ENCODE data around the gene ANXA10.
"Not testable (repeated sequence)": the region's sequence is repeated elsewhere in the genome, so short reads cannot be mapped to it uniquely, and the experiment has no call there.

ANXA10 gene

DNA sequence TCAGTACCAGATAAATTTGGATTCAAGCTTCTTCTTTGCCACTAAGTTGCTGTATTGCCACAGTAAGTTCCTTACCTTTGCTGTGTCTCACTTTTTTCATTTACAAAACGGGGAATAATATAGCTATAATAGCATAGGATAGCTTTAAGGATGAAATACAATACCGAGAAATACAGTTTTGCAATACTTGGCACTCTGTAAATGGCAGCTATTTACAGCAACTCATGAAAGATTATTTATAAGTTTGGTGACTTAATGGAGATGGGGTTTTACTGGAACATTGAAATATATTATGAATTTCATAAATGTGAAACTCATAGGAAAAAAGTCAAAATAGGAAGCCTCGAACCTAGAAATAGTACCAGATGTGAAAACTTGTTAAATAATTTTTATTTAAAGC, 27.6 kb downstream of the ANXA10 start:
- DNase-seq: no peak

DNA sequence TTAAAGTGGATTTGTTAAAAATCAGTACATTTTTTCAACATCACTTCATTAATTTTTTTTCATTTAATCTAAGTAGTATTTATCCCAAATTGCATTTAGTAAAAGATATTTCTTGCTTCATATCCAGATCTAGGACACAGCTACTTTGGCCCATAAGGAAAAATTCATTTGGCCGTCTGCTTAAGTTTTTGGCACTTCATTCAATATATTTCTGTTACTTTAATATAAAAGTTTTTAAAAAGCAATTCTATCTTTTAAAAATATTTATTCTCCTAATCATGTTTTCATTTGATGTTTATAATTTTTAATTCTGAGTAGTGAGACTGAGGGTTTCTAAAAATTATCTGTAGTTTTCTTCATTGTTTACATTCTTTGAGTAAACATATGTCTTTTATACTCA, 28.5 kb downstream of the ANXA10 start:
- no peak for DNase-seq

DNA sequence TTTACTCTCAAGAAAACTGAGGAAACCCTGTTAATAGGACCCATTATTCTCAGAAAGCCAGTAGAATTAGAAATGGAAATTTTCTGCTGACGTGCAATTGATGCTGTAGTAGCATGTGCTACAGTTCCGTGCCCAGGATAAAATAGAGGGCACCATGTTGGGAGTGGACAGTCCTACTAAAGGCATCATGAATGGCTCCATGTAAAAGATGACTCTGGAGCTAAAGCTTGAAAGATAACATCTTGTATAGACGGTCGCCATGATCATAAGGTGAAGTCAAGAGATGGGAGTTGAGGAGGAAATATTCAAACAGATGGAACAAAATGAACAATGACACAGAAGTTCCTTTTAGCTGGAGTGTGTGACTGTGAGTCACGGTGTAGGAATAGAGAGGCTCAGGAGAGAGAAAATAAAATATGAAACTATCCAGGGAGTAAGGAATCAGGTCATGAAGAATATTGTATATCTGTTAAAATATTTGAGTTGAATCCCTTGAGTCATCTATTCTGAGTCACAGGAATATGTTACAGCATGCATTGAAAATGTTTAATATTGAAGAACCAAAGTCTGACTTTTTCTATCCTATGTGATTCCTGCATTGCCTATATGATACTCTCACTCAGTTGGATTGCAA, 31.8 kb downstream of the ANXA10 start:
- DNase-seq: peak; percentile 45

DNA sequence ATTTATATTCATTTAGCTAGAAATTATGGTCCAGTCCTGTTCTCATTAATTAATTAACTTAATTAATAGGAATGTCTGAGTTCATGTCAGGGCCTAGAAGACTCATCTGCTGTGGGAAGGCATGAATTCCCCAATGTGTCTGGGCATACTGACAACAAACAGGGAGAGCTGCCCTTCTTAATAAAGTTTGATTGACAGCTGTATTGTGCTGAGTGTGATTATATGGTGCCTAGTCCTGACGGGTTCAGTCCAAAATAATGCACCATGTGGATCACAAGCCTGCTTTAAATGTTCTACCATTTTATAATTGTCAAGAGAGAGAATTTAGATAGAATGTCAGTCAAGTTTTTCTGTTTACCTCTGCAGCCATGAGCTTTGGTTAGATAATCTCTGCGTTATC, 34.6 kb downstream of the ANXA10 start:
- no peak for DNase-seq

DNA sequence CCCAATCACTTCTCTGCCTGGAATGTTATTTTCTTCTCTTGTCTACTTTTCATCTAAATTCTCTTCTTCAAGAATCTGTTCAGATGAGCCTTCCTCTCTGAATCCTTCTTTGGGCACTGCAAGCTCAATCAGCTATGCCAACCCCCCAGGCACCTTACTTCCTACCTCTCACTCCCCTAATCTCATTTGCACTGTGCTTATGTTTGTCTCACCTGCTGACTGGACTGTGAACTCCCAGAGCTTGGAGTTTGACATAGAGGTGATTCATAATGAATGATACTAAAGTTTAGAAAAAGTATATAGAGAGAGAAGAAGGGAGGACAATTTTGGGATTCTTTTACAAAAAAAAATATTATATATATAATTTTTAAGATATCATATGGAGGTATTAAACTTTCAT, 36.3 kb downstream of the ANXA10 start:
- DNase-seq: peak; percentile 3

DNA sequence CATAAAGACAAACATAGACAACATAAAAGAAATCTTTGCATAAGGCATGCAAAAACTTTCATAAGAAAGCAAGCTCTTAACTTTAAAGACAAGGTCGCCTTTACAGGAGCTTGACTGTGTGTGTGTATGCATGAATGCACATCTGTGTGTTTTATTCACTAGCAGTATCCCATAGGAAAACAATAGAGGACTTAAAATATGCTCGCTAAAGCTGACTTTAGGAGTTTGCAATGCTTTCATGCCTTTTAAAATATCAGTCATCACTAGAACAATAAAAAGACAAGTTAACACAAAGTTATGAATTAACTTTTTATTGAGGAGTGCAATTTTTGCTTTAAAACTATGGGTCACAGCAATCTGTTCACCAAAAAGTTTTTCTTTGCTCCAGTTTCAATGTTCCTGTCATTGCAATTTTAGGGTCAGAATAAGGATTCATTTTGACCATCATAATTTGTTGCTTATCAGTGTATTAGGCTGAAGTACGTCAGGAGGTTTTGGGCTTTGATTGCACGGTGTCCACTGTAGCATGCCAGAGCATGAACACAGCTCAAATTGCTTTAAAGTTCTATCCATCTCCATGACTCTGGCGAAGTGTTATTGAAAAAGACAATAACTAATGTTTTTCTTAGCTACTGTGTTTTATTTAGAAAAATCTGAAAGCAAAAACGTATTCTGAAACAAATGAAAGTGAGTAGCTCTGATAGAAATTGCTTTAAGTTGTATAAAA, 36.9 kb downstream of the ANXA10 start:
- DNase-seq: no peak

DNA sequence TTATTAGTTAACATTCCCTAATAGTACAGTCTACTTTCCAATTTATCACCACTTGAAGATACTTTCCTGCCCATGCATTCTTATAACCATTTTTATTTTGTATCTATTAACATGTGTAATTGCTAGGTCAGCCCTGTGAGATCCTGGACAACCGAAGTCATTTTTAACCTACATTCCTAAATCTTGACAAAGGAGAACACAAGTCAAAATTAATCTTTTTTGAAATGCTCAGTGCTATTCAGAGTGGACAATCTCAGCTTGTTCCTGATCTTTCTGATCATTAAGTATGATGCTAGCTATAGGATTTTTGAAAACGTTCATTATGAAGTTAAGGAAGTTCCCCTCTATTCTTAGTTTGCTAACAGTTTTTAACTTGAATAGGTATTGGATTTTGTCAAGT, 37.5 kb downstream of the ANXA10 start:
- no peak for DNase-seq

DNA sequence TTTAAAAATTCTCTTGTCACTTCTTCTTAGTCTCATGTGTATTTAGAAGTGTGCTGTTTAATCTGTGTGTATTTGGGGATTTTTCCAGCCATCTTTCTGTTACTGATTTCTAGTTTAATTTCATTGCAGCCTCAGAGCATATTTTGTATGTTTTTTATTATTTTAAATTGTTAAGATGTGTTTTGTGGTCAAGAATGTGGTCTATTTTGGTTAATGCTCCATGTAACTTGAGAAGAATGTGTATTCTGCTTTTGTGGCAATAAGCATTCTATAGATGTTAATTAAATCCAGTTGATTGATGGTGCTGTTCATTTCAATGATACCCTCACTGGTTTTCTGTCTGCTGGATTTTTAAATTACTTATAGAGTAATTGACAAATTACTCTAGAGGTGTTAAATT, 38.9 kb downstream of the ANXA10 start:
- no peak for DNase-seq

DNA sequence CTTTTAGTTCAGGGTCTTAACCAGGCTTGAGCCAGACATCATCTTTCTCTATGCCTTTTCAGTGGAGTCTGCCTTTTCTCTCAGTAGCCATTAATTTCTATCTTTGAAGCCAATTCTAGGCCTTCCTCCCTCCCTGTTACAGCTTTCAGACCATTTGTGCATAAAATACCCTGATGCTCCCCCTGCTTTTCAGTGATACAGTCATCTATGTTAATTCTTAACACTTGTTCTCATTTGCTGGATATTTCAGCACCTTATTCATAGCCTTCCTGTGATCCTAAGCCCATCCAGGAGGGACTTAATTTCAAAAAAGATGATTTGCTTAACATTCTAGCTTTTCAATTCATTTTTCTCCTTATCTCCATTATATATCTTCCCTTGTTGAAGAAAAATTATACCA, 42.3 kb downstream of the ANXA10 start:
- no peak for DNase-seq

DNA sequence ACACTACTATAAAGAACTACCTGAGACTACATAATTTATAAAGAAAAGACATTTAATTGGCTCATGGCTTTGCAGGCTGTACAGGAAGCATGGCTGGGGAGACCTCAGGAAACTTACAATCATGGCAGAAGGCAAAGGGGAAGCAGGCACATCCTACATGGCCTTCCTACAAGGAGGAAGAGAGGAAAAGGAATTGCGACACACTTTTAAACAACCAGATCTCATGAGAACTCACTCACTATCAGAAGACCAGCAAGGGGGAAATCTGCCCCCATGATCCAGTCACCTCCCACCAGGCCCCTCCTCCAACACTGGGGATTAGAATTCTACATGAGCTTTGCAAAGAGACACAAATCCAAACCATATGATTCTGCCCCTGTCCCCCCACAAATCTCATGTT, 43.5 kb downstream of the ANXA10 start:
- not testable (repeated sequence) for DNase-seq

DNA sequence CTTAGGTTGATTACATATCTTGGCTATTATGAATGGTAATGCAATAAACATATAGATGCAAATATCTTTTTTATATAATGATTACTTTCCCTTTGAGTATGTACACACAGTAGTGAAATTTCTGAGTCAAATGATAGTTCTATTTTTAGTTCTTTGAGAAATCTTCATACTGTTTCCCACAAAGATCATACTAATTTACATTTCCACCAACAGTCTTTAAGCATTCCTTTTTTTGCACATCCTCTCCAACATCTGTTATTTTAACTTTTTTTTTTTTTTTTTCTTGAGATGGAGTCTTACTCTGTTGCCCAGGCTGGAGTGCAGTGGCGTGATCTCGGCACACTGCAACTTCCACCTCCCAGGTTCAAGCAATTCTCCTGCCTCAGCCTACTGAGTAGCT, 45.4 kb downstream of the ANXA10 start:
- not testable (repeated sequence) for DNase-seq

DNA sequence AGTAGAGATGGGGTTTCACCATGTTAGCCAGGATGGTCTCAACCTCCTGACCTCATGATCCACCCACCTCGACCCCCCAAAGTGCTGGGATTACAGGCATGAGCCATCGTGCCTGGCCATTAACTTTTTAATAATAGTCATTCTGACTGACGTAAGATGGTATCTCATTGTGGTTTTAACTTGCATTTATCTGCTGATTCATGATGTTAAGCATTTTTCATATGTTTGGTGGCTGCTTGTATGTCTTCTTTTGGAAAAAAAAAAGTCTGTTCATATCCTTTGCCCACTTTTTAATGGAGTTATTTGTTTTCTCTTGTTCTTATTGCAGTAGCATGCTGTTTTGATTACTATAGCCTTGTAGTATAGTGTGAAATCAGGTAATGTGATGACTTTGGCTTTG, 45.8 kb downstream of the ANXA10 start:
- DNase-seq: peak; percentile 74

DNA sequence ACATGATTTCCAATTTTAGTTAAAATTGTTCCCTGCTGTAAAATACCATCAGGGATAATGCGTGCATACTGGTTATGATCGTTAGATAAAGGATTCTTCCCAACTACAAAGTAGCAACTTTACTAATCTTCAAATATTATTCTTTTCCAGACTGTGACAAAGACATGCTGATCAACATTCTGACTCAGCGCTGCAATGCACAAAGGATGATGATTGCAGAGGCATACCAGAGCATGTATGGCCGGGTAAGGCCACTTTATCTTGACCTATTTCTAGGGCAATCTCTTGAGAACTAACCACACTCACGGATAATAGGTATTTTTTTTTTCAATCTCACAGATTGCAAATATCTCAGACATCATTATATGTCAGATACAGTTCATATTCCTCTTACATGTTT, 47.0 kb downstream of the ANXA10 start:
- DNase-seq: peak; percentile 52

DNA sequence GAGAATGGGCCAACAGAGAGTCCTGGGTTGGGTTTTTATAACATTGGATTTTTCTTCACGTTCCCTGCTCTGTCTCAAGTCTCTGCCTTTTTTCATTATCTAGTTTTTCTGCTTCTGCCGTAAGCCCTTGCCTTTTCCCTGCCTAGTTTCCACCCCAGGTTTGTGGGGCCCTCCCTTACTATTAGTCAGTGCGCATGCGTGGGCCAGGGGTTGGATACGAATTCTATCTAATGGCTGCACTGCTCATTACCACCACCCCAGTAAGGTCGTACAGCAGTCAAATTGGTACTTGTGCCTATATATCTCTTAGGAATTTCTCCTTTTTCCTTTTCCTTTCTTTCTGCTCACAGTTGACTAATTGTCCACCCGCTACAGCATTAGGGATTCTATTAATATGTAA, 49.4 kb downstream of the ANXA10 start:
- DNase-seq: no peak

DNA sequence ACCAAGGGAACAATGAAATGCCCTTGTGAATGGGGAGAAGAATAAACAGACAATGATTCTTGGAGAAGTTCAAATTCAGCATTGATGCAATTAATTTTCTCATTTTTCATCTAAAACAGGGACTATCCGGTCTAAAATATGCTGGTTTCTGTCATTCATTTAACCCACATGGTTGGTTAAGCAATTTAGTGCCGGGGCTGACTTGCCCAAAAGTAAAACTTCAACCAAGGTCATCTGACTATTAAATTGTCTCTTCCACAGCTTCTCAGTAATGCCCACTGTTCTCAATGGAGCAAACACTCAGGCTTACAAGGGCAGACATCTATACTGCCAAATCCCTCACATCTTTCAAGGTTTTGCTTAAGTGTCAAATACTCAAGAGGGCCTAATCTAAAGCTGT, 51.3 kb downstream of the ANXA10 start:
- no peak for DNase-seq

DNA sequence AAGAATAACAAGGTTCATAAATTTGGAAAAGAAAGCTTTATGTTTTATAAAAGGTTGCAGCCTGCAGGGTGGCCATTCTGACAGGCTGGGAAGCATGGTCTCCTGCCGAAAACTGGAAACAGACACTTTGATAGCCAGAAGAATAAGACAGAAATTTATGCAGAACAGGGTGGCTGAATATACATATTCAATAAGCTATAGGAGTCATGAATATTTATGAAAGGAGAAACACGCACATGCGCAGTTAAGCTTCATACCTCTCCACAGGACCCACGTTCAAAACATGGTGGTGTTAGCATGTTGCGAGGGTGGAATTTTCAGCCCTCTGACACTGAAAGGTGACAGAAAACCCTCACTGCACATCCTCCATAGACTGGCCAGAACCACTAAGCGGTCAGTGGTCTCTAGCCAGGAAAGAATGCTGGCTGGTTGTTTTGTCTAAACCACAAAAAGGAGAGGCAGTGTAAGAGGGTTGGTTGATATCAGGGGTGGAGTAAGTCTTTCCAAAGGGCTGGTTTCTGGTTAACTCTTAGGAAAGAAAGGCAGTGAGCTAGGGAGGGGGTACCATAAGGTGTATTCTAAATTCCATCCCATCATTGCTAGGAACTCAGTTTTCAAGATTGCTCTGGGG, 58.2 kb downstream of the ANXA10 start:
- DNase-seq: peak; percentile 35

DNA sequence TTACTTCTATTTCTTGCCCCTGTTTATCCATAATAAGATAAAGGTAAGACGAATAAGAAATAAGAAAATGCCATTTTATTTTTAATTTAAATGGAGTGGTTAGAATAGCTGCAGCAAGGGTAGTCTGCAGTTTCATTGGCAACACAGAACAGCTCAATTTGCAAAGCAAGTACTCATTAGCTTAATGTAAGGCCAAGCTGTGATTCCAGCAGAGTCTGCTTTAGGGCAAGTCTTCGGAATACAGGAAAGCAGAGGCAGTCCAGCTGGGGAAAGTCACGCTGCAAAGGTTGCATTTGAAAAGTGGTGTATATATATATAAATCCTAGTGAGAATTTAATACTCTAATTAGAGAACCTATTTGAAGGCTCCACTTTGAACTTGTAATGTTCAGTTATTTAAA, 59.0 kb downstream of the ANXA10 start:
- DNase-seq: no peak

DNA sequence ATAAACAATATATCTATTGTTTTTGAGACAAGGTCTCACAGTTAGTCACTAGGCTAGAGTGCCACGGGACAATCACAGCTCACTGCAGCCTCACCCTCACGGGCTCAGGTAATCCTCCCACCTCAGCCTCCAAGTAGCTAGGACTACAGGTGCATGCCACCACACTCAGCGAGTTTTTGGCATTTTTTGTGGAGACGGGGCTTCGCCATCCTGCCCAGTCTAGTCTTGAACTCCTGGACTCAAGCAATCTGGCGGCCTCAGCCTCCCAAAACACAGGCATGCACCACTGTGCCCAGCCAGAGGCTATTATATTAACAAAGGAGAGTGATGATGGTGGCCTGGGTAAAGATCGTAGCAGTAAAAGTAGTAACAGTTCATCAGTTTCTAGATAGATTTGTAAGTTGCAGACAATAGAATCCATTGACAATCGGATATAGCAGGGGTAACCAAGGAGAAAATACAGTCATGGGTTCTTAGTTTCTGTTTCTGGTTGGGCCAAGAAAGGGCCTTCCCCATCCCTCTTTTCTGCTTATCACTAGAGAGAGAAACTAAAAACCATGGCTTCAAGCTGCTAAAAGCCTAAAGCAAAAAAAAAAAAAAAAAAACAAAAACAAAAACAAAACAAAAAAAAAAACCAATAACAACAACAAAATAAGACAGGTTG, 60.6 kb downstream of the ANXA10 start:
- no peak for DNase-seq

DNA sequence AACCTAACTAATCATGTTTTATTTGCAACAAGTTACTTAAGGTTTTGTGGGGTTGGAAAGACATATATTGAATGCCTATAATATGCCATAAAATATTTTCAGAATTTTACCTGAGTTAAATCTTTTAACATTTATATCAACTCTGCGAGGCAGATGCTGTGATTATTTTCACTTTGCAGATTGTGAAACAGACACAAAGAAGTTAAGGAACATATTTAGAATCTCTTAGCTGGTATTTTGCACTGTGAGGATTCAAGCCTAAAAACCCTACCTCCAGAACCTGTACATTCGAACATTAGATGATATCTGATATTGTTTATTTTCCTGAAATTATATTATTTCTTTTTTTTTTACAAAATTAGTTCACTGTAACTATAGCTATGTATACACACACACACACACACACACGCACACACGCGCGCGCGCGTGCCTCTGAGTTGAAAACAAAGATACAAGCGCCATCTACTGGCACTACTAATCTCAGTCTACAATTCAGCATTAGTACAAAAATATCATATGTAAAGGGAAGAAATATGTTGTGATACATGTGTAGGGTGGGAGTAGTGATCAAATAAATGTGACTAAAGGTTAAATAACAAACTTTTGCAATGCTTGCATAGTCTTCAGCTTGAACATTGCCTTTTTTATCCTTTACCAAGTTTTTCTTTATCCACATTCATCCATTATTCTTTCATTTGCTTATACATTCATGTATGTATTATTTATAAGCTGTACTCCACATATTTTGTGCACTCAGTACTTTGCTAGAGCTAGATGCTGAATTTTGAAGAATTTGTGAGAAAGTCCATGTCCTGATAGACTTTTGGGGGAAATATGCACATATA, 61.5 kb downstream of the ANXA10 start:
- peak; percentile 44 for DNase-seq

DNA sequence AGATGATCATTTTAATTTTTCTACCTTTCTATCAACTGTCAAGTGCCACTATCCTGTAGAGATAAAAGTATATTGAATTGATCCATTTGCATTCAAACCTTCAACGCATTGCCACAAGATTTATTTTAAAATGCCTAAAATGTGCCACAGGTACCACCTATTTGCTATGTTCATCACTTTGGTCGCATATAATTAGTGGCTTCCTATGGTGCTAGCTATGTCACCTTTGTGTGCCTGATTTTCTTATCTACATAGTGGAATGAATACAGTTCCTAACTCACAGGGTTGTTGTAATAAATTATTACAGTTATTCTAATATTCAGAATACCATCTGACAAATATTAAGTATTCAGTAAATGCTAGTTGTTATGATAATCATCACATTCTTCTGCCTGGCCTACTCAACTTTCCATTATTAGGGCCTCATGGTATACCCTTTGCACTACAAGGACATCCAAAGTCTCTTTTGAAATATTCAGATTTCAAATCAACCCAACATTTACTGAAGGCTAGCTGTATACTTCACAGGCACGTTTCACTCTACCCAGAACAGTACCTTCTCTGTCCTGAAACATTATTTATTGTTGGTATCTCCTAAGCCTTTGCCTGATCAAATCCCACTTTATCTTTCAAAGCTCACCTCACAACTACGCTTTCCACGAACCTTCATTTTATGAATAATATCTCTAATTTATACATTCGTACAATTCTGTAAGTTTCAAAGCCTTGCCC, 62.4 kb downstream of the ANXA10 start:
- DNase-seq: no peak

DNA sequence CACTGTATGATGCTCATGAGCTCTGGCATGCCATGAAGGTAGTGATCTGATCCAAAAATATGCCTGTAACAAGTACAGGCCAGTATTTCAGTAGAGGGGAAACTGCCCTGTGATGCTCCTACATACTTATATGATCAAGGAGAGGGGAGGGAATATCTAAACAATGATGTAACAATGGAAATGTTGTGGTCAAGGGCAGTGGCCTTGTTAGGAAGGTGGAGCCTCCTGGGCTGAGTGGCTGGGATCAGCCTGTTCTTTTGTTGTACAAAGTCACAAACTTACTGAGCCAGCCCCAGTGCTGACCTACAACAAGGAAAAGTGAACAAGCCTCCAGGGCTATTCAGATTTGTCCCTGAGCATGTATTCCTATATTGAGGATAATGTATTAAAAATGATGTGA, 70.3 kb downstream of the ANXA10 start:
- peak; percentile 56 for DNase-seq

DNA sequence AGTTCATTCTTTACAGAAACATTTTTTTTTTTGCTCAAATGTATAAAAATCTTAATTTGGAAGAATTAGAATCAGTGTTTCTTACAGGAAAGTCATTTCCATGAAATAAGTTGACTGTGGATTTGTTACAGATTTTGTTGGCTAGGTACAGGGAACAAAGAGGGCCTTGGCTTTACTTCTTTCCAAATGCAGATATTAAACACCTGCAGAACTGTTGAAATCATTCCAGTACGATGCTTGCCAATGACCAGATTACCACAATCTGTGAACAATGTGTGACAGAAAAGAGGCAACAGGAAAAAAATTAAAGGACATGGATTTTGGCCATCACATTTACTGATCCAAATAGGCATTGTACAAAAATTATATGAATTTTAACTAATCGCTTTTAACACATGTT, 70.8 kb downstream of the ANXA10 start:
- DNase-seq: no peak

Measured in NCI-H226 (cell line).